GM23338 (cell line): Measurements from ENCODE around the gene HDAC9. TPM values are rescaled to one million over a fixed set of nuclear protein-coding genes. Genes with fewer than 3 reads are reported as not detected.

Experiments
- ATAC-seq: fragments of 200-7000 bp; cut with Tn5 transposase; 3 replicates; pipeline ENCODE4 v1.9.1; 2020
- DNase-seq: peaks from one replicate; pipeline ENCODE4 v3.0.0-alpha.2; 2015; ENCODE audit warnings: low spot score
- H2AFZ ChIP-seq: fragments of 200-600 bp; sonication (generic); 2 replicates; pipeline ENCODE4 v1.8.0; 2016; ENCODE audit warnings: antibody characterized with exemption, mild to moderate bottlenecking, moderate library complexity
- H3F3A ChIP-seq: fragments of 200-600 bp; sonication (generic); replicated peaks from 2 replicates; pipeline ENCODE4 v1.8.0; 2017; ENCODE audit warnings: antibody characterized with exemption, mixed run types, low read depth
- H3K27ac ChIP-seq: fragments of 200-600 bp; sonication (generic); 2 replicates; pipeline ENCODE4 v1.6.1; 2016; ENCODE audit warnings: low read depth
- H3K27me3 ChIP-seq: fragments of 200-600 bp; sonication (generic); 2 replicates; pipeline ENCODE4 v1.8.0; 2016; ENCODE audit warnings: mild to moderate bottlenecking, mixed run types, moderate library complexity; ENCODE audit not compliant: insufficient read depth
- H3K36me3 ChIP-seq: fragments of 200-600 bp; sonication (generic); 2 replicates; pipeline ENCODE4 v1.8.0; 2016; ENCODE audit warnings: mild to moderate bottlenecking; ENCODE audit not compliant: insufficient read depth
- H3K4me1 ChIP-seq: fragments of 200-600 bp; sonication (generic); 2 replicates; pipeline ENCODE4 v1.8.0; 2016; ENCODE audit warnings: mild to moderate bottlenecking, moderate library complexity; ENCODE audit not compliant: insufficient read depth
- H3K4me2 ChIP-seq: fragments of 200-600 bp; sonication (generic); 2 replicates; pipeline ENCODE4 v1.7.1; 2017; ENCODE audit warnings: mixed run types
- H3K4me3 ChIP-seq: fragments of 200-600 bp; sonication (generic); 2 replicates; pipeline ENCODE4 v1.6.1; 2016; ENCODE audit warnings: mixed run types
- H3K79me2 ChIP-seq: fragments of 200-600 bp; sonication (generic); replicated peaks from 2 replicates; pipeline ENCODE4 v1.8.0; 2017; ENCODE audit warnings: mild to moderate bottlenecking; ENCODE audit not compliant: insufficient read depth
- H3K9me2 ChIP-seq: fragments of 200-600 bp; sonication (generic); 2 replicates; pipeline ENCODE4 v1.8.0; 2017; ENCODE audit not compliant: insufficient read depth
- H4K20me1 ChIP-seq: fragments of 200-600 bp; sonication (generic); replicated peaks from 2 replicates; pipeline ENCODE4 v1.8.0; 2017; ENCODE audit warnings: mild to moderate bottlenecking; ENCODE audit not compliant: insufficient read depth
- H3K27ac Mint-ChIP-seq: 2 replicates; pipeline ENCODE4 v1.8.0; 2020; ENCODE audit warnings: inconsistent platforms, mild to moderate bottlenecking, moderate library complexity, mixed read lengths
- H3K27me3 Mint-ChIP-seq: 3 replicates; pipeline ENCODE4 v1.8.0; 2022; ENCODE audit warnings: low read depth, mild to moderate bottlenecking, moderate library complexity, mixed read lengths, inconsistent platforms; ENCODE audit not compliant: insufficient read depth, poor library complexity
- H3K36me3 Mint-ChIP-seq: 3 replicates; pipeline ENCODE4 v1.8.0; 2021; ENCODE audit warnings: low read depth, mild to moderate bottlenecking, inconsistent platforms, moderate library complexity, mixed read lengths
- H3K4me1 Mint-ChIP-seq: 3 replicates; pipeline ENCODE4 v1.8.0; 2020; ENCODE audit warnings: mild to moderate bottlenecking, inconsistent platforms, mixed read lengths
- H3K4me3 Mint-ChIP-seq: 3 replicates; pipeline ENCODE4 v1.8.0; 2021; ENCODE audit warnings: moderate library complexity, mild to moderate bottlenecking, inconsistent platforms, mixed read lengths
- H3K9me3 Mint-ChIP-seq: 3 replicates; pipeline ENCODE4 v1.8.0; 2020; ENCODE audit warnings: moderate library complexity, mild to moderate bottlenecking, inconsistent platforms, mixed read lengths
- CREB1 ChIP-seq: fragments of 250-450 bp; sonication (Bioruptor Pico); IDR thresholded peaks from 2 replicates; pipeline ENCODE4 v1.5.0; 2020; ENCODE audit warnings: low read depth, mild to moderate bottlenecking, moderate library complexity
- EZH2 ChIP-seq: fragments of 200-600 bp; sonication (generic); IDR thresholded peaks from one replicate; pipeline ENCODE4 v1.8.0; 2017; ENCODE audit warnings: antibody characterized with exemption, mild to moderate bottlenecking, low read depth; ENCODE audit not compliant: unreplicated experiment
- JUNB ChIP-seq: IDR thresholded peaks from one replicate; pipeline ENCODE4 v1.6.1; 2016; ENCODE audit warnings: antibody characterized with exemption; ENCODE audit not compliant: unreplicated experiment
- NANOG ChIP-seq: IDR thresholded peaks from 2 replicates; pipeline ENCODE4 v1.6.1; 2016; ENCODE audit warnings: antibody characterized with exemption, borderline replicate concordance
- polyA plus RNA-seq: library from polyadenylated mRNA; unstranded; fragments of >200 nt; fragmentation: Nextera tagmentation; extraction: Ambion mirVana; gene quantifications from 2 replicates; pipeline ENCODE4 v1.2.1, GENCODE V29; 2016
- total RNA-seq: library from RNA; depleted of rRNA; stranded (reverse); fragments of >200 nt; shearing (Covaris generic); gene quantifications from 2 replicates; pipeline ENCODE4 v1.2.3, GENCODE V29; 2014
- TF ChIP-seq, protein P1 (sequence below): fragments of 250-450 bp; sonication (Bioruptor Pico); IDR thresholded peaks from 2 replicates; pipeline ENCODE4 v1.5.0; 2020; ENCODE audit warnings: mild to moderate bottlenecking, moderate library complexity
- TF ChIP-seq, protein P2 (sequence below): IDR thresholded peaks from one replicate; pipeline ENCODE4 v1.6.1; 2018; ENCODE audit warnings: antibody characterized with exemption; ENCODE audit not compliant: unreplicated experiment
- TF ChIP-seq, protein P3 (sequence below): IDR thresholded peaks from 2 replicates; pipeline ENCODE4 v1.6.1; 2016; ENCODE audit warnings: antibody characterized with exemption

The HDAC9 gene
- total and polyA plus RNA-seq, 2 experiments from 2014 or later: 8.3 to 18.5 TPM

DNA sequence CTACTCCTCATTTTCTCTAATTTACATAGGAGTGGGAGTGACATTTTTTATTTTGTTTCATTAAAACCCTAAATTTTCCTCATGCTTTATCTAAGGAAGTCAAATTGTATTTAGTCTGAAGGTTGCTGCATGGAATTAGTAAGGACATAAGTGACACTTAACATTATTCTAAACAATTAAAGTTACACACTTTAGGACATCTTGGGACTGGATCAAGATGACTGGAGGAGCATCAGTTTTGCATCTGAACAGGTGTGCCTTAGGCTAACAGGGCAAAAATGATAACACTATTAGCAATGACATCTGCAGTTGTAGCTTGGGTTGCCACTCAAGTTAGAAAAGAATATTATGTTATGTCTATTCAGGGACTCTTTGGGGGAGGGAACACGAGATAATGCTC lies 199.4 kb downstream of the HDAC9 start:
- H3K27ac Mint-ChIP-seq: no peak overlapping the region
- H3K27me3 Mint-ChIP-seq: no peaks in the 10 kb centered on the region
- H3K4me3 Mint-ChIP-seq: no peak overlapping the region

More for the DNA sequence above, 199.4 kb downstream of the HDAC9 start:
- Histone ChIP-seq H3K4me2 (no peak overlapping the region), H2AFZ (no peak overlapping the region), H3K27ac (no peak overlapping the region), H3F3A (no peaks in the 10 kb centered on the region), H3K36me3 (no peaks in the 10 kb centered on the region), H3K27me3 (no peaks in the 10 kb centered on the region), H3K4me1 (no peaks in the 10 kb centered on the region), H3K4me3 (no peak overlapping the region), H3K79me2 (no peaks in the 10 kb centered on the region), H3K9me2 (no peaks in the 10 kb centered on the region), H4K20me1 (no peaks in the 10 kb centered on the region)
- DNase-seq: no peak
- Mint-ChIP-seq H3K36me3 (no peaks in the 10 kb centered on the region), H3K9me3 (no peaks in the 10 kb centered on the region), H3K4me1 (peaks cover 2% of the 10 kb centered on the region; the same call in 1 of the 3 replicates)
- no peak for ATAC-seq
- TF ChIP-seq JUNB: no peak
- TF ChIP-seq, protein P1, sequence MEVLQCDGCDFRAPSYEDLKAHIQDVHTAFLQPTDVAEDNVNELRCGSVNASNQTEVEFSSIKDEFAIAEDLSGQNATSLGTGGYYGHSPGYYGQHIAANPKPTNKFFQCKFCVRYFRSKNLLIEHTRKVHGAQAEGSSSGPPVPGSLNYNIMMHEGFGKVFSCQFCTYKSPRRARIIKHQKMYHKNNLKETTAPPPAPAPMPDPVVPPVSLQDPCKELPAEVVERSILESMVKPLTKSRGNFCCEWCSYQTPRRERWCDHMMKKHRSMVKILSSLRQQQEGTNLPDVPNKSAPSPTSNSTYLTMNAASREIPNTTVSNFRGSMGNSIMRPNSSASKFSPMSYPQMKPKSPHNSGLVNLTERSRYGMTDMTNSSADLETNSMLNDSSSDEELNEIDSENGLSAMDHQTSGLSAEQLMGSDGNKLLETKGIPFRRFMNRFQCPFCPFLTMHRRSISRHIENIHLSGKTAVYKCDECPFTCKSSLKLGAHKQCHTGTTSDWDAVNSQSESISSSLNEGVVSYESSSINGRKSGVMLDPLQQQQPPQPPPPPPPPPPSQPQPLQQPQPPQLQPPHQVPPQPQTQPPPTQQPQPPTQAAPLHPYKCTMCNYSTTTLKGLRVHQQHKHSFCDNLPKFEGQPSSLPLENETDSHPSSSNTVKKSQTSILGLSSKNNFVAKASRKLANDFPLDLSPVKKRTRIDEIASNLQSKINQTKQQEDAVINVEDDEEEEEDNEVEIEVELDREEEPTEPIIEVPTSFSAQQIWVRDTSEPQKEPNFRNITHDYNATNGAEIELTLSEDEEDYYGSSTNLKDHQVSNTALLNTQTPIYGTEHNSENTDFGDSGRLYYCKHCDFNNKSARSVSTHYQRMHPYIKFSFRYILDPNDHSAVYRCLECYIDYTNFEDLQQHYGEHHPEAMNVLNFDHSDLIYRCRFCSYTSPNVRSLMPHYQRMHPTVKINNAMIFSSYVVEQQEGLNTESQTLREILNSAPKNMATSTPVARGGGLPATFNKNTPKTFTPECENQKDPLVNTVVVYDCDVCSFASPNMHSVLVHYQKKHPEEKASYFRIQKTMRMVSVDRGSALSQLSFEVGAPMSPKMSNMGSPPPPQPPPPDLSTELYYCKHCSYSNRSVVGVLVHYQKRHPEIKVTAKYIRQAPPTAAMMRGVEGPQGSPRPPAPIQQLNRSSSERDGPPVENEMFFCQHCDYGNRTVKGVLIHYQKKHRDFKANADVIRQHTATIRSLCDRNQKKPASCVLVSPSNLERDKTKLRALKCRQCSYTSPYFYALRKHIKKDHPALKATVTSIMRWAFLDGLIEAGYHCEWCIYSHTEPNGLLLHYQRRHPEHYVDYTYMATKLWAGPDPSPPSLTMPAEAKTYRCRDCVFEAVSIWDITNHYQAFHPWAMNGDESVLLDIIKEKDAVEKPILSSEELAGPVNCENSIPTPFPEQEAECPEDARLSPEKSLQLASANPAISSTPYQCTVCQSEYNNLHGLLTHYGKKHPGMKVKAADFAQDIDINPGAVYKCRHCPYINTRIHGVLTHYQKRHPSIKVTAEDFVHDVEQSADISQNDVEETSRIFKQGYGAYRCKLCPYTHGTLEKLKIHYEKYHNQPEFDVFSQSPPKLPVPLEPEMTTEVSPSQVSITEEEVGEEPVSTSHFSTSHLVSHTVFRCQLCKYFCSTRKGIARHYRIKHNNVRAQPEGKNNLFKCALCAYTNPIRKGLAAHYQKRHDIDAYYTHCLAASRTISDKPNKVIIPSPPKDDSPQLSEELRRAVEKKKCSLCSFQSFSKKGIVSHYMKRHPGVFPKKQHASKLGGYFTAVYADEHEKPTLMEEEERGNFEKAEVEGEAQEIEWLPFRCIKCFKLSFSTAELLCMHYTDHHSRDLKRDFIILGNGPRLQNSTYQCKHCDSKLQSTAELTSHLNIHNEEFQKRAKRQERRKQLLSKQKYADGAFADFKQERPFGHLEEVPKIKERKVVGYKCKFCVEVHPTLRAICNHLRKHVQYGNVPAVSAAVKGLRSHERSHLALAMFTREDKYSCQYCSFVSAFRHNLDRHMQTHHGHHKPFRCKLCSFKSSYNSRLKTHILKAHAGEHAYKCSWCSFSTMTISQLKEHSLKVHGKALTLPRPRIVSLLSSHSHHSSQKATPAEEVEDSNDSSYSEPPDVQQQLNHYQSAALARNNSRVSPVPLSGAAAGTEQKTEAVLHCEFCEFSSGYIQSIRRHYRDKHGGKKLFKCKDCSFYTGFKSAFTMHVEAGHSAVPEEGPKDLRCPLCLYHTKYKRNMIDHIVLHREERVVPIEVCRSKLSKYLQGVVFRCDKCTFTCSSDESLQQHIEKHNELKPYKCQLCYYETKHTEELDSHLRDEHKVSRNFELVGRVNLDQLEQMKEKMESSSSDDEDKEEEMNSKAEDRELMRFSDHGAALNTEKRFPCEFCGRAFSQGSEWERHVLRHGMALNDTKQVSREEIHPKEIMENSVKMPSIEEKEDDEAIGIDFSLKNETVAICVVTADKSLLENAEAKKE (CRISPR knock-in tag): no peak
- no peak for TF ChIP-seq NANOG
- TF ChIP-seq, protein P2, sequence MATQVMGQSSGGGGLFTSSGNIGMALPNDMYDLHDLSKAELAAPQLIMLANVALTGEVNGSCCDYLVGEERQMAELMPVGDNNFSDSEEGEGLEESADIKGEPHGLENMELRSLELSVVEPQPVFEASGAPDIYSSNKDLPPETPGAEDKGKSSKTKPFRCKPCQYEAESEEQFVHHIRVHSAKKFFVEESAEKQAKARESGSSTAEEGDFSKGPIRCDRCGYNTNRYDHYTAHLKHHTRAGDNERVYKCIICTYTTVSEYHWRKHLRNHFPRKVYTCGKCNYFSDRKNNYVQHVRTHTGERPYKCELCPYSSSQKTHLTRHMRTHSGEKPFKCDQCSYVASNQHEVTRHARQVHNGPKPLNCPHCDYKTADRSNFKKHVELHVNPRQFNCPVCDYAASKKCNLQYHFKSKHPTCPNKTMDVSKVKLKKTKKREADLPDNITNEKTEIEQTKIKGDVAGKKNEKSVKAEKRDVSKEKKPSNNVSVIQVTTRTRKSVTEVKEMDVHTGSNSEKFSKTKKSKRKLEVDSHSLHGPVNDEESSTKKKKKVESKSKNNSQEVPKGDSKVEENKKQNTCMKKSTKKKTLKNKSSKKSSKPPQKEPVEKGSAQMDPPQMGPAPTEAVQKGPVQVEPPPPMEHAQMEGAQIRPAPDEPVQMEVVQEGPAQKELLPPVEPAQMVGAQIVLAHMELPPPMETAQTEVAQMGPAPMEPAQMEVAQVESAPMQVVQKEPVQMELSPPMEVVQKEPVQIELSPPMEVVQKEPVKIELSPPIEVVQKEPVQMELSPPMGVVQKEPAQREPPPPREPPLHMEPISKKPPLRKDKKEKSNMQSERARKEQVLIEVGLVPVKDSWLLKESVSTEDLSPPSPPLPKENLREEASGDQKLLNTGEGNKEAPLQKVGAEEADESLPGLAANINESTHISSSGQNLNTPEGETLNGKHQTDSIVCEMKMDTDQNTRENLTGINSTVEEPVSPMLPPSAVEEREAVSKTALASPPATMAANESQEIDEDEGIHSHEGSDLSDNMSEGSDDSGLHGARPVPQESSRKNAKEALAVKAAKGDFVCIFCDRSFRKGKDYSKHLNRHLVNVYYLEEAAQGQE: no peak
- no peak for TF ChIP-seq CREB1 (CRISPR knock-in tag)
- TF ChIP-seq EZH2: no peak
- TF ChIP-seq, protein P3, sequence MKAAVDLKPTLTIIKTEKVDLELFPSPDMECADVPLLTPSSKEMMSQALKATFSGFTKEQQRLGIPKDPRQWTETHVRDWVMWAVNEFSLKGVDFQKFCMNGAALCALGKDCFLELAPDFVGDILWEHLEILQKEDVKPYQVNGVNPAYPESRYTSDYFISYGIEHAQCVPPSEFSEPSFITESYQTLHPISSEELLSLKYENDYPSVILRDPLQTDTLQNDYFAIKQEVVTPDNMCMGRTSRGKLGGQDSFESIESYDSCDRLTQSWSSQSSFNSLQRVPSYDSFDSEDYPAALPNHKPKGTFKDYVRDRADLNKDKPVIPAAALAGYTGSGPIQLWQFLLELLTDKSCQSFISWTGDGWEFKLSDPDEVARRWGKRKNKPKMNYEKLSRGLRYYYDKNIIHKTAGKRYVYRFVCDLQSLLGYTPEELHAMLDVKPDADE: no peak
